WTC11 (cell line): ENCODE measurements around the gene IQCK. TPM values are rescaled to one million over a fixed set of nuclear protein-coding genes. Genes with fewer than 3 reads are reported as not detected.
A peak's percentile ranks its signal among the peaks of the same experiment; 100 is the strongest.

Experiments used
- ATAC-seq: fragments of 200-7000 bp; cut with Tn5 transposase; 2 replicates; pipeline ENCODE4 v1.10.0; 2021; ENCODE audit warnings: mild to moderate bottlenecking, moderate library complexity
- CTCF ChIA-PET: fragments of 300-600 bp; sonication (Branson Sonifier 250); formaldehyde crosslinking; loops from one replicate; lab custom pipeline; 2021; ENCODE audit warnings: antibody characterized with exemption; lab: Charles Lee
- POLR2A ChIA-PET: fragments of 350-600 bp; sonication (Branson Sonifier 250); formaldehyde crosslinking; loops from one replicate; lab custom pipeline; 2021; ENCODE audit warnings: antibody characterized with exemption; lab: Charles Lee
- DNase-seq: peaks from one replicate; pipeline ENCODE4 v3.0.0; 2021; ENCODE audit warnings: low spot score
- H3K27ac Mint-ChIP-seq: 2 replicates; pipeline ENCODE4 v1.8.0; 2021; ENCODE audit warnings: mixed read lengths
- H3K27me3 Mint-ChIP-seq: 2 replicates; pipeline ENCODE4 v1.8.0; 2021; ENCODE audit warnings: low read depth, mild to moderate bottlenecking, moderate library complexity, mixed read lengths
- H3K36me3 Mint-ChIP-seq: 2 replicates; pipeline ENCODE4 v1.8.0; 2021; ENCODE audit warnings: mixed read lengths
- H3K4me1 Mint-ChIP-seq: 2 replicates; pipeline ENCODE4 v1.8.0; 2022; ENCODE audit warnings: mixed read lengths
- H3K4me3 Mint-ChIP-seq: 2 replicates; pipeline ENCODE4 v1.8.0; 2021; ENCODE audit warnings: mild to moderate bottlenecking, moderate library complexity, mixed read lengths
- H3K9me3 Mint-ChIP-seq: 2 replicates; pipeline ENCODE4 v1.8.0; 2021; ENCODE audit warnings: mixed read lengths
- CBFB ChIP-seq: sonication (generic); formaldehyde crosslinking; IDR thresholded peaks from 2 replicates; pipeline ENCODE4 v1.8.1; 2022; ENCODE audit warnings: mild to moderate bottlenecking, low read depth, missing genetic modification reagents
- CREB1 ChIP-seq: sonication (generic); formaldehyde crosslinking; IDR thresholded peaks from 2 replicates; pipeline ENCODE4 v1.8.0; 2023; ENCODE audit warnings: mild to moderate bottlenecking, missing genetic modification reagents
- CREM ChIP-seq: sonication (generic); formaldehyde crosslinking; IDR thresholded peaks from 2 replicates; pipeline ENCODE4 v1.8.1; 2022; ENCODE audit warnings: mild to moderate bottlenecking, missing genetic modification reagents, moderate library complexity
- ESRRA ChIP-seq: sonication (generic); formaldehyde crosslinking; IDR thresholded peaks from 2 replicates; pipeline ENCODE4 v1.8.1; 2022; ENCODE audit warnings: mild to moderate bottlenecking, missing genetic modification reagents, borderline replicate concordance
- ETV6 ChIP-seq: sonication (generic); formaldehyde crosslinking; IDR thresholded peaks from 2 replicates; pipeline ENCODE4 v1.8.1; 2022; ENCODE audit warnings: mild to moderate bottlenecking, missing genetic modification reagents
- FOXJ3 ChIP-seq: sonication (generic); formaldehyde crosslinking; IDR thresholded peaks from 2 replicates; pipeline ENCODE4 v1.9.0; 2021; ENCODE audit warnings: missing genetic modification reagents, mild to moderate bottlenecking, borderline replicate concordance
- GABPB1 ChIP-seq: sonication (generic); formaldehyde crosslinking; IDR thresholded peaks from 2 replicates; pipeline ENCODE4 v1.8.1; 2023; ENCODE audit warnings: mild to moderate bottlenecking, missing genetic modification reagents
- MYBL2 ChIP-seq: sonication (generic); formaldehyde crosslinking; IDR thresholded peaks from 2 replicates; pipeline ENCODE4 v1.8.1; 2023; ENCODE audit warnings: mild to moderate bottlenecking, moderate library complexity, missing genetic modification reagents
- NR3C1 ChIP-seq: sonication (generic); formaldehyde crosslinking; conservative IDR thresholded peaks from 2 replicates; pipeline ENCODE4 v1.8.1; 2023; ENCODE audit warnings: low read depth, mild to moderate bottlenecking, missing genetic modification reagents
- PRDM15 ChIP-seq: sonication (generic); formaldehyde crosslinking; IDR thresholded peaks from 2 replicates; pipeline ENCODE4 v1.8.0; 2022; ENCODE audit warnings: missing genetic modification reagents
- RELA ChIP-seq: sonication (generic); formaldehyde crosslinking; IDR thresholded peaks from 2 replicates; pipeline ENCODE4 v1.8.1; 2022; ENCODE audit warnings: missing genetic modification reagents, mild to moderate bottlenecking, borderline replicate concordance
- SMAD3 ChIP-seq: sonication (generic); formaldehyde crosslinking; IDR thresholded peaks from 2 replicates; pipeline ENCODE4 v1.8.0; 2022; ENCODE audit warnings: missing genetic modification reagents, mild to moderate bottlenecking, borderline replicate concordance
- SMAD4 ChIP-seq: sonication (generic); formaldehyde crosslinking; IDR thresholded peaks from 2 replicates; pipeline ENCODE4 v1.8.0; 2022; ENCODE audit warnings: mild to moderate bottlenecking, missing genetic modification reagents
- ZNF219 ChIP-seq: sonication (generic); formaldehyde crosslinking; IDR thresholded peaks from 2 replicates; pipeline ENCODE4 v1.8.0; 2023; ENCODE audit warnings: missing genetic modification reagents, mild to moderate bottlenecking, borderline replicate concordance
- ZNF232 ChIP-seq: sonication (generic); formaldehyde crosslinking; IDR thresholded peaks from 2 replicates; pipeline ENCODE4 v1.8.0; 2022; ENCODE audit warnings: mild to moderate bottlenecking, missing genetic modification reagents
- ZNF396 ChIP-seq: fragments of 250-450 bp; sonication (Bioruptor Pico); IDR thresholded peaks from 2 replicates; pipeline ENCODE4 v1.8.0; 2021; ENCODE audit warnings: mild to moderate bottlenecking, moderate library complexity, borderline replicate concordance
- ZNF671 ChIP-seq: fragments of 250-450 bp; sonication (Bioruptor Pico); IDR thresholded peaks from 2 replicates; pipeline ENCODE4 v1.8.0; 2021; ENCODE audit warnings: mild to moderate bottlenecking
- total RNA-seq: library from RNA; stranded (reverse); gene quantifications from 3 replicates; pipeline ENCODE4 v1.2.3, GENCODE V29; 2021
- TF ChIP-seq, protein P1 (sequence below): sonication (generic); formaldehyde crosslinking; IDR thresholded peaks from 2 replicates; pipeline ENCODE4 v1.8.1; 2022; ENCODE audit warnings: mild to moderate bottlenecking, missing genetic modification reagents, moderate library complexity, borderline replicate concordance
- TF ChIP-seq, protein P2 (sequence below): sonication (generic); formaldehyde crosslinking; IDR thresholded peaks from 2 replicates; pipeline ENCODE4 v1.8.1; 2023; ENCODE audit warnings: mild to moderate bottlenecking, moderate library complexity, missing genetic modification reagents
- TF ChIP-seq, protein P3 (sequence below): sonication (generic); formaldehyde crosslinking; IDR thresholded peaks from 2 replicates; pipeline ENCODE4 v1.8.0; 2023; ENCODE audit warnings: missing genetic modification reagents
- TF ChIP-seq, protein P4 (sequence below): sonication (generic); formaldehyde crosslinking; IDR thresholded peaks from 2 replicates; pipeline ENCODE4 v1.8.0; 2022; ENCODE audit warnings: mild to moderate bottlenecking, missing genetic modification reagents
- TF ChIP-seq, protein P5 (sequence below): sonication (generic); formaldehyde crosslinking; IDR thresholded peaks from 2 replicates; pipeline ENCODE4 v1.8.1; 2022; ENCODE audit warnings: low read depth, mild to moderate bottlenecking, moderate library complexity, missing genetic modification reagents, borderline replicate concordance

The IQCK gene
- total RNA-seq, 1 experiment from 2014 or later = 5.8 TPM

- Mint-ChIP-seq H3K36me3 (no peaks in the 10 kb centered on the region), H3K4me3 (no peak overlapping the region), H3K27me3 (no peaks in the 10 kb centered on the region), H3K9me3 (no peaks in the 10 kb centered on the region), H3K4me1 (peaks cover 18% of the 10 kb centered on the region), H3K27ac (peak overlapping the region; percentile 20)
- POLR2A ChIA-PET = no interaction called here
- CTCF ChIA-PET = interaction anchor here (1.4 to 2.1 kb wide), 2 partner anchors 16 to 36 kb away, joined by 3 to 6 read pairs; no protein-coding TSS in a partner anchor
- TF ChIP-seq, protein P1, sequence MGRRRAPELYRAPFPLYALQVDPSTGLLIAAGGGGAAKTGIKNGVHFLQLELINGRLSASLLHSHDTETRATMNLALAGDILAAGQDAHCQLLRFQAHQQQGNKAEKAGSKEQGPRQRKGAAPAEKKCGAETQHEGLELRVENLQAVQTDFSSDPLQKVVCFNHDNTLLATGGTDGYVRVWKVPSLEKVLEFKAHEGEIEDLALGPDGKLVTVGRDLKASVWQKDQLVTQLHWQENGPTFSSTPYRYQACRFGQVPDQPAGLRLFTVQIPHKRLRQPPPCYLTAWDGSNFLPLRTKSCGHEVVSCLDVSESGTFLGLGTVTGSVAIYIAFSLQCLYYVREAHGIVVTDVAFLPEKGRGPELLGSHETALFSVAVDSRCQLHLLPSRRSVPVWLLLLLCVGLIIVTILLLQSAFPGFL (CRISPR knock-in tag) = no peak
- TF ChIP-seq, protein P2, sequence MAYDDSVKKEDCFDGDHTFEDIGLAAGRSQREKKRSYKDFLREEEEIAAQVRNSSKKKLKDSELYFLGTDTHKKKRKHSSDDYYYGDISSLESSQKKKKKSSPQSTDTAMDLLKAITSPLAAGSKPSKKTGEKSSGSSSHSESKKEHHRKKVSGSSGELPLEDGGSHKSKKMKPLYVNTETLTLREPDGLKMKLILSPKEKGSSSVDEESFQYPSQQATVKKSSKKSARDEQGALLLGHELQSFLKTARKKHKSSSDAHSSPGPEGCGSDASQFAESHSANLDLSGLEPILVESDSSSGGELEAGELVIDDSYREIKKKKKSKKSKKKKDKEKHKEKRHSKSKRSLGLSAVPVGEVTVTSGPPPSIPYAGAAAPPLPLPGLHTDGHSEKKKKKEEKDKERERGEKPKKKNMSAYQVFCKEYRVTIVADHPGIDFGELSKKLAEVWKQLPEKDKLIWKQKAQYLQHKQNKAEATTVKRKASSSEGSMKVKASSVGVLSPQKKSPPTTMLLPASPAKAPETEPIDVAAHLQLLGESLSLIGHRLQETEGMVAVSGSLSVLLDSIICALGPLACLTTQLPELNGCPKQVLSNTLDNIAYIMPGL = no peak
- no peak for TF ChIP-seq ETV6 (CRISPR knock-in tag)
- no peak for TF ChIP-seq FOXJ3 (CRISPR knock-in tag)
- TF ChIP-seq, protein P3, sequence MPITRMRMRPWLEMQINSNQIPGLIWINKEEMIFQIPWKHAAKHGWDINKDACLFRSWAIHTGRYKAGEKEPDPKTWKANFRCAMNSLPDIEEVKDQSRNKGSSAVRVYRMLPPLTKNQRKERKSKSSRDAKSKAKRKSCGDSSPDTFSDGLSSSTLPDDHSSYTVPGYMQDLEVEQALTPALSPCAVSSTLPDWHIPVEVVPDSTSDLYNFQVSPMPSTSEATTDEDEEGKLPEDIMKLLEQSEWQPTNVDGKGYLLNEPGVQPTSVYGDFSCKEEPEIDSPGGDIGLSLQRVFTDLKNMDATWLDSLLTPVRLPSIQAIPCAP (CRISPR knock-in tag) = no peak
- TF ChIP-seq SMAD4 = no peak
- DNase-seq (no peak), ATAC-seq (peak; percentile 94)
Measured at GRCh38 chr16:19837984-19838707, 120.1 kb downstream of the IQCK start.

DNA sequence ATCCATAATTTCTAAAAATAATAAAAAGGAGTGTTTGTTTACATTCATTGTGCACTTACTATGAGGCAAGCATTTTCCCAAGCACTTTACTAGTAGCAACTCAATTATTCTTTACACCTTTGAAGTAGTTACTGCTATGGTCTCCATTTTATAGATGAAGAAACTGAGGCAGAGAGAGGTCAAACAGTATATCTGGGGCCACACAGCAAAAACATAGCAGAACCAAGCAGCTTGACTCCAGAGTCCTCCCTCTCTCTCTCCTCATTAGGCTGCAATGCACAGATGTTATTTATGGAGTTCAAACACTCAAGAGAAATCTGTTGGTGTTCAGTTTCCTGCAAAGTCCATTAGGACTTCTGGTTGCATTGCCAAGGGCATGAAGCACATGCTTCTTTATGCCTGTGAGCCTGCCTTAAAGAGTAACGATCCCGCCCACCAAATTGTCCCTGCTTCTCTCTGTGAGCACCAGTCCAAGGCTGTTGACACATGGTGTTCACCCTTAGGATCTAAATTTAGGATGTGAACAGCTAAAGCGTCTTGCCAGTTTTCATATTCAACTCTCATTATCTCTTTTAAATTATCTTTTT, 122.5 kb downstream of the IQCK start:
- Mint-ChIP-seq H3K9me3 (no peaks in the 10 kb centered on the region), H3K27me3 (no peaks in the 10 kb centered on the region; the same call in 1 of the 2 replicates), H3K27ac (no peak overlapping the region), H3K4me3 (no peak overlapping the region), H3K36me3 (no peaks in the 10 kb centered on the region), H3K4me1 (peaks cover 18% of the 10 kb centered on the region)
- ATAC-seq (no peak), DNase-seq (no peak)
- ChIA-PET POLR2A (no interaction called here), CTCF (no interaction called here)
- no peak for TF ChIP-seq CREB1
- no peak for TF ChIP-seq ZNF232 (CRISPR knock-in tag)
- no peak for TF ChIP-seq CREM (CRISPR knock-in tag)
- no peak for TF ChIP-seq ZNF219
- no peak for TF ChIP-seq GABPB1 (CRISPR knock-in tag)
- no peak for TF ChIP-seq PRDM15 (CRISPR knock-in tag)
- no peak for TF ChIP-seq ZNF671 (CRISPR knock-in tag)
- no peak for TF ChIP-seq ZNF396 (CRISPR knock-in tag)
- no peak for TF ChIP-seq ESRRA (CRISPR knock-in tag)
- TF ChIP-seq SMAD4 = no peak
- TF ChIP-seq, protein P2 = no peak
- TF ChIP-seq SMAD3 = no peak
- TF ChIP-seq, protein P4, sequence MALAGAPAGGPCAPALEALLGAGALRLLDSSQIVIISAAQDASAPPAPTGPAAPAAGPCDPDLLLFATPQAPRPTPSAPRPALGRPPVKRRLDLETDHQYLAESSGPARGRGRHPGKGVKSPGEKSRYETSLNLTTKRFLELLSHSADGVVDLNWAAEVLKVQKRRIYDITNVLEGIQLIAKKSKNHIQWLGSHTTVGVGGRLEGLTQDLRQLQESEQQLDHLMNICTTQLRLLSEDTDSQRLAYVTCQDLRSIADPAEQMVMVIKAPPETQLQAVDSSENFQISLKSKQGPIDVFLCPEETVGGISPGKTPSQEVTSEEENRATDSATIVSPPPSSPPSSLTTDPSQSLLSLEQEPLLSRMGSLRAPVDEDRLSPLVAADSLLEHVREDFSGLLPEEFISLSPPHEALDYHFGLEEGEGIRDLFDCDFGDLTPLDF (CRISPR knock-in tag) = no peak
- TF ChIP-seq CBFB (CRISPR knock-in tag) = no peak
- no peak for TF ChIP-seq NR3C1 (CRISPR knock-in tag)
- no peak for TF ChIP-seq MYBL2
- TF ChIP-seq RELA (CRISPR knock-in tag) = no peak
- TF ChIP-seq, protein P5, sequence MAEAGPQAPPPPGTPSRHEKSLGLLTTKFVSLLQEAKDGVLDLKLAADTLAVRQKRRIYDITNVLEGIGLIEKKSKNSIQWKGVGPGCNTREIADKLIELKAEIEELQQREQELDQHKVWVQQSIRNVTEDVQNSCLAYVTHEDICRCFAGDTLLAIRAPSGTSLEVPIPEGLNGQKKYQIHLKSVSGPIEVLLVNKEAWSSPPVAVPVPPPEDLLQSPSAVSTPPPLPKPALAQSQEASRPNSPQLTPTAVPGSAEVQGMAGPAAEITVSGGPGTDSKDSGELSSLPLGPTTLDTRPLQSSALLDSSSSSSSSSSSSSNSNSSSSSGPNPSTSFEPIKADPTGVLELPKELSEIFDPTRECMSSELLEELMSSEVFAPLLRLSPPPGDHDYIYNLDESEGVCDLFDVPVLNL = no peak
